ENCODE measurements around the gene FSIP2. TPM values are rescaled to one million over a fixed set of nuclear protein-coding genes. Genes with fewer than 3 reads are reported as not detected.

Gene FSIP2
- total and polyA plus RNA-seq, 2 of the 13 experiments (the other 11 are each of a cell fraction or from before 2014, with no cell fraction given) = 0.01 to 0.07 TPM

DNA sequence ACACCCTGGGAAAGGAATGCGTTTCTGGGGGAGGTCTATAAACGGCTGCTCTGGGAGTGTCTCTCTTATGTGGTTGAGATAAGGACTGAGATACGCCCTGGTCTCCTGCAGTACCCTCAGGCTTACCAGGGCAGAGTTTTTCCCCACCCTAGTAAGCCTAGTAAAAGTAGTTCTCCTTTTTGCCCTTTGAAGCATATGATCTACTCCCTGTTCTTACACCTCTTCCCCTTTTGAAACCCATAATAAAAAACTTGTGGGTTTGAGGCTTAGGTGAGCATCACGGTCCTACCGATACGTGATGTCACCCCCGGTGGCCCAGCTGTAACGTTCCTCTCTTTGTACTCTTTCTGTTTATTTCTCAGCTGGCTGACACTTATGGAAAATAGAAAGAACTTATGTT lies 97.4 kb downstream of the FSIP2 start:
- H3K27ac ChIP-seq (ENCODE audit: extremely low read length, insufficient read depth, low read length) = no peak overlapping the region
- DNase-seq (ENCODE audit: low spot score) (no peak), FAIRE-seq (no peak), ATAC-seq (no peak)
- no peak for TF ChIP-seq BRD4 (CRISPR knock-in tag; IDR thresholded peaks at IDR 0.05)
- TF ChIP-seq ZNF552 (CRISPR knock-in tag; IDR thresholded peaks at IDR 0.05; ENCODE audit: borderline replicate concordance) = no peak
- TF ChIP-seq MTA3 (CRISPR knock-in tag; IDR thresholded peaks at IDR 0.05) = no peak
- no peak for TF ChIP-seq MLLT10 (CRISPR knock-in tag; IDR thresholded peaks at IDR 0.05)
- ChIA-PET POLR2A (no interaction called here), CTCF (ENCODE audit: low intra/inter-chr PET ratio, low total read pairs) (no interaction called here)
- in situ Hi-C loops (cut with HindIII; ENCODE audit: extremely low pct_ligation_motif_present, low pct_unique_long_range_greater_than_20kb) = no loop called here
- no peak overlapping the region for H3K4me3 ChIP-seq (replicated peaks in 1 of 3; ENCODE audit: insufficient read depth in 1 of 3, low read depth in 2 of 3, low read length in 3 of 3)
- H2AFZ ChIP-seq (ENCODE audit: low read length) = no peak overlapping the region
- H3K4me2 ChIP-seq (ENCODE audit: low read depth, low read length) = no peak overlapping the region
- H3K36me3 ChIP-seq (replicated peaks in 1 of 2; ENCODE audit: control insufficient read depth in 1 of 2, insufficient read depth in 2 of 2, low read length in 2 of 2) = no peaks in the 10 kb centered on the region
- intact Hi-C loops (cut with micrococcal nuclease; ENCODE audit: unreplicated experiment) = no loop called here
- peaks cover 9% of the 10 kb centered on the region; the same call in 1 of the 2 replicates for H3K4me1 ChIP-seq (ENCODE audit: insufficient read depth, low read length)
- no peaks in the 10 kb centered on the region; a peak in 1 of 5 replicates for H3K27me3 ChIP-seq (ENCODE audit: control insufficient read depth in 1 of 2, insufficient read depth in 2 of 2, low read length in 2 of 2)
- WGBS (ENCODE audit: low lambda C conversion rate) = 69% methylated on average over 8 of the region's 8 CpGs
- peaks cover 8% of the 10 kb centered on the region for H3K9me3 ChIP-seq (ENCODE audit: low read length)
- H3K79me2 ChIP-seq (ENCODE audit: insufficient read depth, low read length) = no peaks in the 10 kb centered on the region
- BruUV-seq (replicated peaks) = no TSS peak
- no peaks in the 10 kb centered on the region for H4K20me1 ChIP-seq (ENCODE audit: insufficient read depth, low read length)
- no peak overlapping the region for H3K9ac ChIP-seq (ENCODE audit: insufficient read depth, low read depth, low read length)

DNA sequence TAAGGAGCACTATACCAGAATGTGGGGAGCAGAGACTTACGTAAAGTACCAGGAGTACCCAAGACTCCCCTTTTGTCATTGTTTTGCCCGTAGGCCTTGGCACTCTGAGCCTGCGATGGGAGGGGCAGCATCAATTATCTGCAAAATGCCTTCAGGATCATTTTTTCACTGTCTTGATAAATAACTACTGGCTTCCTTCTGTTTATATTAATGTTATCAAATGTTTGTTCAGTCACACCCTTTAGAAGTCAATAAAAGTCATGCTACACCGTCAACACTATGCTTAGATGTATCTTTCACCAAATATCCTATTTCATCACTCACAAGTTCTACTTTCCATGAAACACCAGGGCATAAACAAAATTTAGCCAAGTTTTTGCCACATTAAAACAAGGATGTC lies 116.3 kb downstream of the FSIP2 start:
- in situ Hi-C loops (cut with HindIII; ENCODE audit: extremely low pct_ligation_motif_present, low pct_unique_long_range_greater_than_20kb) (no loop called here), intact Hi-C loops (cut with micrococcal nuclease; ENCODE audit: unreplicated experiment) (no loop called here)
- ChIA-PET POLR2A (no interaction called here), CTCF (ENCODE audit: low intra/inter-chr PET ratio, low total read pairs) (no interaction called here)
- Histone ChIP-seq H3K4me3 (replicated peaks in 1 of 3; ENCODE audit: insufficient read depth in 1 of 3, low read depth in 2 of 3, low read length in 3 of 3) (no peak overlapping the region), H3K4me1 (ENCODE audit: insufficient read depth, low read length) (no peaks in the 10 kb centered on the region), H4K20me1 (ENCODE audit: insufficient read depth, low read length) (no peaks in the 10 kb centered on the region), H3K9me3 (ENCODE audit: low read length) (no peaks in the 10 kb centered on the region), H3K27ac (ENCODE audit: extremely low read length, insufficient read depth, low read length) (no peak overlapping the region), H3K79me2 (ENCODE audit: insufficient read depth, low read length) (no peaks in the 10 kb centered on the region), H3K36me3 (replicated peaks in 1 of 2; ENCODE audit: control insufficient read depth in 1 of 2, insufficient read depth in 2 of 2, low read length in 2 of 2) (no peaks in the 10 kb centered on the region), H3K9ac (ENCODE audit: insufficient read depth, low read depth, low read length) (no peak overlapping the region), H3K4me2 (ENCODE audit: low read depth, low read length) (no peak overlapping the region), H3K27me3 (ENCODE audit: control insufficient read depth in 1 of 2, insufficient read depth in 2 of 2, low read length in 2 of 2) (no peaks in the 10 kb centered on the region), H2AFZ (ENCODE audit: low read length) (no peak overlapping the region)
- ATAC-seq = no peak
- no TSS peak for BruUV-seq (replicated peaks)
- no peak for DNase-seq (ENCODE audit: low spot score)
- TF ChIP-seq SETDB1 (CRISPR knock-in tag; IDR thresholded peaks at IDR 0.05; ENCODE audit: borderline replicate concordance) (no peak), BCL6 (CRISPR knock-in tag; IDR thresholded peaks at IDR 0.05) (no peak), NCOA2 (CRISPR knock-in tag; IDR thresholded peaks at IDR 0.05) (no peak)
- TF ChIP-seq, protein P1, sequence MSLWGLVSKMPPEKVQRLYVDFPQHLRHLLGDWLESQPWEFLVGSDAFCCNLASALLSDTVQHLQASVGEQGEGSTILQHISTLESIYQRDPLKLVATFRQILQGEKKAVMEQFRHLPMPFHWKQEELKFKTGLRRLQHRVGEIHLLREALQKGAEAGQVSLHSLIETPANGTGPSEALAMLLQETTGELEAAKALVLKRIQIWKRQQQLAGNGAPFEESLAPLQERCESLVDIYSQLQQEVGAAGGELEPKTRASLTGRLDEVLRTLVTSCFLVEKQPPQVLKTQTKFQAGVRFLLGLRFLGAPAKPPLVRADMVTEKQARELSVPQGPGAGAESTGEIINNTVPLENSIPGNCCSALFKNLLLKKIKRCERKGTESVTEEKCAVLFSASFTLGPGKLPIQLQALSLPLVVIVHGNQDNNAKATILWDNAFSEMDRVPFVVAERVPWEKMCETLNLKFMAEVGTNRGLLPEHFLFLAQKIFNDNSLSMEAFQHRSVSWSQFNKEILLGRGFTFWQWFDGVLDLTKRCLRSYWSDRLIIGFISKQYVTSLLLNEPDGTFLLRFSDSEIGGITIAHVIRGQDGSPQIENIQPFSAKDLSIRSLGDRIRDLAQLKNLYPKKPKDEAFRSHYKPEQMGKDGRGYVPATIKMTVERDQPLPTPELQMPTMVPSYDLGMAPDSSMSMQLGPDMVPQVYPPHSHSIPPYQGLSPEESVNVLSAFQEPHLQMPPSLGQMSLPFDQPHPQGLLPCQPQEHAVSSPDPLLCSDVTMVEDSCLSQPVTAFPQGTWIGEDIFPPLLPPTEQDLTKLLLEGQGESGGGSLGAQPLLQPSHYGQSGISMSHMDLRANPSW (CRISPR knock-in tag; IDR thresholded peaks at IDR 0.05; ENCODE audit: borderline replicate concordance) = no peak
- WGBS (ENCODE audit: low lambda C conversion rate) = 54% methylated on average over 4 of the region's 4 CpGs
- no peak for FAIRE-seq
